K562 (cell line): Measurements from ENCODE around the gene ZNF775. TPM values are rescaled to one million over a fixed set of nuclear protein-coding genes. Genes with fewer than 3 reads are reported as not detected.

ENCODE experiments used
- CGGBP1 ChIP-seq: fragments of 250-450 bp; sonication (Bioruptor Pico); IDR thresholded peaks from 2 replicates; pipeline ENCODE4 v1.9.0; 2021; ENCODE audit warnings: mild to moderate bottlenecking
- GATAD2A ChIP-seq: fragments of 450-650 bp; IDR thresholded peaks from 2 replicates; pipeline ENCODE4 v1.6.1; 2017
- ILF3 ChIP-seq: fragments of 450-650 bp; IDR thresholded peaks from 2 replicates; pipeline ENCODE4 v1.6.1; 2018; ENCODE audit warnings: antibody characterized with exemption, mild to moderate bottlenecking, moderate library complexity, borderline replicate concordance
- KAT8 ChIP-seq: fragments of 450-650 bp; IDR thresholded peaks from 2 replicates; pipeline ENCODE4 v1.6.1; 2016; ENCODE audit warnings: low read depth, mild to moderate bottlenecking
- MGA ChIP-seq: fragments of 450-650 bp; IDR thresholded peaks from 2 replicates; pipeline ENCODE4 v1.6.1; 2016; ENCODE audit warnings: mild to moderate bottlenecking, moderate library complexity
- PTBP1 ChIP-seq: fragments of 200-400 bp; formaldehyde crosslinking; IDR thresholded peaks from 2 replicates; pipeline ENCODE4 v1.6.1; 2017; ENCODE audit warnings: low read depth, low read length
- TCF3 ChIP-seq: sonication (generic); formaldehyde crosslinking; IDR thresholded peaks from 2 replicates; pipeline ENCODE4 v1.4.0; 2020; ENCODE audit warnings: mild to moderate bottlenecking, missing genetic modification reagents
- TGIF2 ChIP-seq: sonication (generic); formaldehyde crosslinking; IDR thresholded peaks from 2 replicates; pipeline ENCODE4 v1.8.1; 2022; ENCODE audit warnings: mild to moderate bottlenecking, missing genetic modification reagents, moderate library complexity
- YY1 ChIP-seq, 3 experiments: IDR thresholded peaks; 2 replicates each; pipeline ENCODE4 v1.6.1; 2011; ENCODE audit warnings: low read length in 2 of 3, mild to moderate bottlenecking in 2 of 3, moderate library complexity in 2 of 3, borderline replicate concordance in 1 of 3, control low read depth in 1 of 3, low read depth in 1 of 3; ENCODE audit not compliant: insufficient read depth in 3 of 3, insufficient replicate concordance in 2 of 3, control insufficient read depth in 1 of 3, insufficient read length in 1 of 3; ENCODE audit errors: extremely low read depth in 1 of 3
- ZBTB17 ChIP-seq: fragments of 450-650 bp; formaldehyde crosslinking; IDR thresholded peaks from 2 replicates; pipeline ENCODE4 v1.4.0; 2020; ENCODE audit warnings: mild to moderate bottlenecking
- ZNF586 ChIP-seq: fragments of 450-650 bp; formaldehyde crosslinking; conservative IDR thresholded peaks from 2 replicates; pipeline ENCODE4 v1.4.0; 2020; ENCODE audit warnings: mild to moderate bottlenecking, moderate library complexity
- polyA plus RNA-seq, 8 experiments: library from polyadenylated mRNA; depleted of rRNA in 4 of 8; stranded (reverse) in 5 of 8; unstranded in 3 of 8; fragments of >200 nt; fragmentation: Nextera tagmentation in 2 of 8; fragmentation: Illumina TruSeq in 1 of 8; extraction: Ambion mirVana in 2 of 8; extraction: Trizol in 1 of 8; gene quantifications; 2 replicates each; pipeline versions ENCODE4 v1.2.1 to v1.2.3, GENCODE V29; 2011 to 2014; ENCODE audit warnings: inconsistent platforms in 1 of 8, missing spikeins in 1 of 8
- total RNA-seq, 7 experiments: library from RNA; depleted of rRNA in 6 of 7; stranded (reverse); fragments of >200 nt in 6 of 7; fragmentation: Illumina TruSeq in 2 of 7; extraction: Trizol in 2 of 7; gene quantifications; 2 replicates each; pipeline versions ENCODE4 v1.2.1 to v1.2.3, GENCODE V29; 2011 to 2021; ENCODE audit warnings: low replicate concordance in 1 of 7
- TF ChIP-seq, protein P1 (sequence below): fragments of 250-450 bp; sonication (Bioruptor Pico); IDR thresholded peaks from 2 replicates; pipeline ENCODE4 v1.4.0; 2020; ENCODE audit warnings: mild to moderate bottlenecking, moderate library complexity
- TF ChIP-seq, protein P2 (sequence below): fragments of 450-650 bp; IDR thresholded peaks from 2 replicates; pipeline ENCODE4 v1.6.1; 2016; ENCODE audit warnings: low read depth, mild to moderate bottlenecking, moderate library complexity

Gene ZNF775
- total and polyA plus RNA-seq, 9 of the 15 experiments (the other 6 are each of a cell fraction or from before 2014, with no cell fraction given): 0.04 to 18.7 (median 4.9) TPM

DNA sequence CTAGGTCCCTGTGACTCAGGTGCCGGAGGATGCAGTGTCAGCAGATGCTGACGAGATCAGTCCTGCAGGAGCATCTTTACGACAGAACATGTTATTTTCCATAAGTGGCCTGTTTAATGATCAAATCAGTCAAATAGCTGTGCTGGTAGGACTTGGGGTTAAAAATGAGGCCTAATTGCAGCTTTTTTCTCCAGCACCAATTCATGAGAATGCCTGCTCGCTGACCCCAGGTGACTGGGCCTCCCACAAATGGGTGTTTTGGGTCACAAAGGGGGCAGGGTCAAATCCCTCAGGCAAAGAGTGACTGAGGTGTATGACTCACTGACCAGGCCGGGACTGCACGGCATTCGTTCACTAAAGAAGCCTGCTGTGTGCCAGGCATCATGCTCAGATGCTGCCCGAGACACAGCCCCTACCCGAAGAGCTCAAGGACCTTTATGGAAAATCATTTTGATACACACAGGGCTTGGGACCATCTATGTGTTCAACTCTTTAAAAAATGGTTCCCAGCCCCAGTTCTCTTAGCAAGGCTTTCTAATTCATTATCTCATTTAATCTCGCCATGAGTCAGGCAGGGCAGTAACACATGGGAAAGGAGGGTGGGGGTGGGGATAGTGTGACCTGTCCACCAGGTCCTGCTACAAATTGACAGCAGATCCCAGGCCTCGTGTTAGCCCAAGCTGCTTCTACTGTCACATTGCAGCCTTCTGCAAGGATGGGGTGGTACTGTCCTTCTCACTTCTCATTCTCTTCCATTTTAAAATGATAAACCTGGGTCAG, 21.1 kb downstream of the ZNF775 start (continued):
- TF ChIP-seq, protein P1, sequence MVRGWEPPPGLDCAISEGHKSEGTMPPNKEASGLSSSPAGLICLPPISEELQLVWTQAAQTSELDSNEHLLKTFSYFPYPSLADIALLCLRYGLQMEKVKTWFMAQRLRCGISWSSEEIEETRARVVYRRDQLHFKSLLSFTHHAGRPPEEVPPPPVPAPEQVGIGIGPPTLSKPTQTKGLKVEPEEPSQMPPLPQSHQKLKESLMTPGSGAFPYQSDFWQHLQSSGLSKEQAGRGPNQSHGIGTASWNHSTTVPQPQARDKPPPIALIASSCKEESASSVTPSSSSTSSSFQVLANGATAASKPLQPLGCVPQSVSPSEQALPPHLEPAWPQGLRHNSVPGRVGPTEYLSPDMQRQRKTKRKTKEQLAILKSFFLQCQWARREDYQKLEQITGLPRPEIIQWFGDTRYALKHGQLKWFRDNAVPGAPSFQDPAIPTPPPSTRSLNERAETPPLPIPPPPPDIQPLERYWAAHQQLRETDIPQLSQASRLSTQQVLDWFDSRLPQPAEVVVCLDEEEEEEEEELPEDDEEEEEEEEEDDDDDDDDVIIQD (CRISPR knock-in tag): no peak
- no peak for TF ChIP-seq YY1 (IDR thresholded peaks at IDR 0.05; ENCODE audit: borderline replicate concordance in 1 of 3, control insufficient read depth in 1 of 3, extremely low read depth in 1 of 3, insufficient read depth in 3 of 3, insufficient read length in 1 of 3, insufficient replicate concordance in 2 of 3, low read depth in 1 of 3, low read length in 2 of 3)
- TF ChIP-seq KAT8: no peak
- no peak for TF ChIP-seq PTBP1
- TF ChIP-seq, protein P2, sequence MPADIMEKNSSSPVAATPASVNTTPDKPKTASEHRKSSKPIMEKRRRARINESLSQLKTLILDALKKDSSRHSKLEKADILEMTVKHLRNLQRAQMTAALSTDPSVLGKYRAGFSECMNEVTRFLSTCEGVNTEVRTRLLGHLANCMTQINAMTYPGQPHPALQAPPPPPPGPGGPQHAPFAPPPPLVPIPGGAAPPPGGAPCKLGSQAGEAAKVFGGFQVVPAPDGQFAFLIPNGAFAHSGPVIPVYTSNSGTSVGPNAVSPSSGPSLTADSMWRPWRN: peak; percentile 37; the same call in 1 of the 2 replicates
- TF ChIP-seq TCF3 (CRISPR knock-in tag): peak; percentile 8
- peak; percentile 96 for TF ChIP-seq MGA
- no peak for TF ChIP-seq TGIF2
- TF ChIP-seq ZNF586: no peak
- no peak for TF ChIP-seq ILF3
- TF ChIP-seq GATAD2A: peak; percentile 39; the same call in 1 of the 2 replicates
- TF ChIP-seq CGGBP1 (CRISPR knock-in tag): no peak
- TF ChIP-seq ZBTB17 (CRISPR knock-in tag): no peak
